Mesodermal cell (in vitro differentiated cells): ENCODE measurements around the gene MYL1.

Experiments
- H3K27ac ChIP-seq: 2 replicates; pipeline ENCODE4 v1.7.0; 2013; ENCODE audit warnings: mild to moderate bottlenecking, low read depth, low read length, moderate library complexity; ENCODE audit not compliant: severe bottlenecking
- H3K36me3 ChIP-seq: 2 replicates; pipeline ENCODE4 v1.7.1; 2013; ENCODE audit warnings: mild to moderate bottlenecking, low read length, moderate library complexity; ENCODE audit not compliant: control insufficient read depth, insufficient read depth
- H3K4me1 ChIP-seq: one replicate; pipeline ENCODE4 v1.7.1; 2013; ENCODE audit warnings: mild to moderate bottlenecking, low read length; ENCODE audit not compliant: insufficient read depth, control insufficient read depth, poor library complexity, severe bottlenecking
- H3K4me3 ChIP-seq: 2 replicates; pipeline ENCODE4 v1.7.0; 2013; ENCODE audit warnings: low read length, control low read depth, mild to moderate bottlenecking; ENCODE audit not compliant: insufficient read depth, poor library complexity, severe bottlenecking; ENCODE audit errors: extremely low read depth
- H3K9me3 ChIP-seq: 2 replicates; pipeline ENCODE4 v1.7.1; 2013; ENCODE audit warnings: mild to moderate bottlenecking, low read length, moderate library complexity; ENCODE audit not compliant: control insufficient read depth
- WGBS, 2 experiments: methylation state at CpG; one replicate each; pipeline ENCODE4 v1.1.5; 2013; ENCODE audit warnings: missing lambda C conversion rate in 2 of 2; ENCODE audit not compliant: insufficient coverage in 2 of 2; 5-methylcytosine and 5-hydroxymethylcytosine counted together

Gene MYL1

GRCh38 chr2:210310550-210310949 lies 4.4 kb downstream of the MYL1 start:
- WGBS, 2 experiments, result no CpG with 5 or more reads among the region's 1 CpG
- no peak overlapping the region for H3K4me3 ChIP-seq
- H3K9me3 ChIP-seq, result no peaks in the 10 kb centered on the region
- H3K27ac ChIP-seq, result no peak overlapping the region
- no peaks in the 10 kb centered on the region for H3K4me1 ChIP-seq
- no peaks in the 10 kb centered on the region for H3K36me3 ChIP-seq

GRCh38 chr2:210309548-210310233 lies 5.3 kb downstream of the MYL1 start:
- no CpG with 5 or more reads among the region's 1 CpG for WGBS, 2 experiments
- Histone ChIP-seq H3K9me3 (no peaks in the 10 kb centered on the region), H3K4me1 (no peaks in the 10 kb centered on the region), H3K36me3 (no peaks in the 10 kb centered on the region), H3K4me3 (no peak overlapping the region), H3K27ac (no peak overlapping the region)

- H3K4me3 ChIP-seq, result no peak overlapping the region
- no peaks in the 10 kb centered on the region for H3K9me3 ChIP-seq
- H3K4me1 ChIP-seq, result no peaks in the 10 kb centered on the region
- WGBS, 2 experiments, result 87 to 92% methylated on average over 2 to 3 of the region's 3 CpGs
- no peaks in the 10 kb centered on the region for H3K36me3 ChIP-seq
- no peak overlapping the region for H3K27ac ChIP-seq
These were observed 11.5 kb downstream of the MYL1 start for GRCh38 chr2:210303498-210303897.

- Histone ChIP-seq H3K4me1 (no peaks in the 10 kb centered on the region), H3K4me3 (no peak overlapping the region), H3K27ac (no peak overlapping the region), H3K36me3 (no peaks in the 10 kb centered on the region), H3K9me3 (no peaks in the 10 kb centered on the region)
- WGBS, 2 experiments, result 83% methylated on average over 1 of the region's 3 CpGs; no CpG with 5 or more reads in 1 of the 2 experiments
These were observed 12.6 kb downstream of the MYL1 start for GRCh38 chr2:210302326-210302725.

- H3K4me1 ChIP-seq, result no peaks in the 10 kb centered on the region
- WGBS, 2 experiments, result 69 to 71% methylated on average over 2 of the region's 3 CpGs
- no peak overlapping the region for H3K27ac ChIP-seq
- H3K36me3 ChIP-seq, result no peaks in the 10 kb centered on the region
- no peaks in the 10 kb centered on the region for H3K9me3 ChIP-seq
- no peak overlapping the region for H3K4me3 ChIP-seq
These were observed 15.1 kb downstream of the MYL1 start for GRCh38 chr2:210299866-210300373.

GRCh38 chr2:210288408-210288807 lies 26.6 kb downstream of the MYL1 start:
- no peaks in the 10 kb centered on the region for H3K9me3 ChIP-seq
- H3K4me3 ChIP-seq, result no peak overlapping the region
- no peaks in the 10 kb centered on the region for H3K36me3 ChIP-seq
- H3K27ac ChIP-seq, result no peak overlapping the region
- H3K4me1 ChIP-seq, result no peaks in the 10 kb centered on the region
- WGBS, 2 experiments, result no CpG with 5 or more reads among the region's 2 CpGs

- Histone ChIP-seq H3K4me3 (no peak overlapping the region), H3K4me1 (no peaks in the 10 kb centered on the region), H3K9me3 (no peaks in the 10 kb centered on the region), H3K27ac (no peak overlapping the region), H3K36me3 (no peaks in the 10 kb centered on the region)
These were observed 27.7 kb downstream of the MYL1 start for GRCh38 chr2:210287301-210287700.

GRCh38 chr2:210286123-210286680 lies 28.8 kb downstream of the MYL1 start:
- no peak overlapping the region for H3K27ac ChIP-seq
- no peak overlapping the region for H3K4me3 ChIP-seq
- H3K36me3 ChIP-seq, result no peaks in the 10 kb centered on the region
- H3K9me3 ChIP-seq, result no peaks in the 10 kb centered on the region
- no peaks in the 10 kb centered on the region for H3K4me1 ChIP-seq

- WGBS, 2 experiments, result 88 to 100% methylated on average over 1 of the region's 1 CpG
- H3K9me3 ChIP-seq, result no peaks in the 10 kb centered on the region
- no peaks in the 10 kb centered on the region for H3K4me1 ChIP-seq
- H3K36me3 ChIP-seq, result no peaks in the 10 kb centered on the region
- H3K4me3 ChIP-seq, result no peak overlapping the region
- H3K27ac ChIP-seq, result no peak overlapping the region
These were observed 37.8 kb downstream of the MYL1 start for GRCh38 chr2:210277133-210277532.

GRCh38 chr2:210271300-210271699 lies 43.7 kb downstream of the MYL1 start:
- Histone ChIP-seq H3K4me3 (no peak overlapping the region), H3K4me1 (no peaks in the 10 kb centered on the region), H3K9me3 (no peaks in the 10 kb centered on the region), H3K27ac (no peak overlapping the region), H3K36me3 (no peaks in the 10 kb centered on the region)

GRCh38 chr2:210269148-210269547 lies 45.8 kb downstream of the MYL1 start:
- Histone ChIP-seq H3K4me1 (no peaks in the 10 kb centered on the region), H3K27ac (no peak overlapping the region), H3K4me3 (no peak overlapping the region), H3K36me3 (no peaks in the 10 kb centered on the region), H3K9me3 (no peaks in the 10 kb centered on the region)
- 47 to 50% methylated on average over 2 of the region's 3 CpGs for WGBS, 2 experiments
